GM18511 (cell line): Measurements from ENCODE around the gene GGN.
"Not testable (repeated sequence)": the region's sequence is repeated elsewhere in the genome, so short reads cannot be mapped to it uniquely, and the experiment has no call there.

Experiments
- ATAC-seq: cut with Tn5 transposase; IDR thresholded peaks from one replicate; pipeline ENCODE4 v1.9.1; 2021; ENCODE audit warnings: mild to moderate bottlenecking, moderate library complexity; ENCODE audit not compliant: unreplicated experiment

The GGN gene

DNA sequence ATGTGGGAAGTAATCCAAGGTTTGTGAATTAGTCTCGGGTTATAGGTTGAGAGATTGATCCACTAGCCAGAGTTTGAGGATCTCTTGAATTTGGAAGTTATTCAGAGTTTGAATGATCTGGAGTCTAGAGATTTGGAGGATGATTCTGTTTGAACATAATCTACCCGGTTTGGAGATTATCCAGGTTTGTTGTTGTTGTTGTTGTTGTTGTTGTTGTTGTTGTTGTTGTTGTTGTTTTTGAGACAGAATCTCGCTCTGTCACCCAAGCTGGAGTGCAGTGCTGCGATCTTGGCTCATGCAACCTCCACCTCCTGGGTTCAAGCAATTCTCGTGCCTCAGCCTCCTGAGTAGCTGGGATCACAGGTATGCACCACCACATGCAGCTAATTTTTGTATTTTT is 24.1 kb upstream of the GGN start:
- ATAC-seq: not testable (repeated sequence)

DNA sequence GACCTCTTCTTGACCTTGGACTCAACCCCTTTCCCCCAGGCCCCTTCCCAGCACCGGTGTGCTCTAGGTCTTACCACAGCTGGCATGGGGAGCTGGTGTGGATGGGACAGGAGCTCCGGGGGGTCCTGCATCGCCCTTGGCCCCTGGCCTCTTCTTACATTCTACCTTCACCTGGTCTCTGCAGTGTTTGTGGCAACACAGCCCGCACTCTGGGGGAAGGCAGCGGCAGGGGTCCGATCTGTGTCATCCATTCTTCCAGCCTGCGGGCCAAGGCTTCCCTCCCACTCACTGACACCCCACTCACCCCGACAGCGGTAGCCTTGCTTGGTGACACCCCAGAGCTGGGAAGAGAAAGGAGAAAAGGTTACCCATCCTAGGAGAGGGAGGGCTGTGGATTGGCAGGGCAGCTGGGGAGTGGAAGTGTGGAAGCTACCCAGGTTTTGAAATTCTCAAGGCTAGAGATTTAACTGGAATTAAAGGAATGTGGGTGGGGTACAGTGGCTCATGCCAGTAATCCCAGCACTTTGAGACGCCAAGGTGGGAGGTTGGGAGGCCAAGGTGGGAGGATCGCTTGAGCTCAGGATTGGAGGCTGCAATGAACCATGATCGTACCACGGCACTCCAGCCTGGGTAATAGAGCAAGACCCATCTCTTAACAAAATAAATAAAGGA is 23.3 kb upstream of the GGN start:
- no peak for ATAC-seq

DNA sequence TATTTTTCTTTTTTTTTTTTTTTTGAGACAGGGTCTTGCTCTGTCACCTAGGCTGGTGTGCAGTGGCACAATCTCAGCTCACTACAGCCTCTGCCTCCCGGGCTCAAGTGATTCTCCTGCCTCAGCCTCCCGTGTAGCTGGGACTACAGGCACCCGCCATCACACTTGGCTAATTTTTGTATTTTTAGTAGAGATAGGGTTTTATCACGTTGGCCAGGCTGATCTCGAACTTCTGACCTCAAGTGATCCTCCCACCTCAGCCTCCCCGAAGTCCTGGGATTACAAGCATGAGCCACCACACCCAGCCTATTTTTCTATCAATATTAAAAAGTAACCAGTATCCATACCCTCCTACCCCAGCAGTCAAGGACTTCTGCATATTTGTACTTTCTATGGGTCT is 22.6 kb upstream of the GGN start:
- ATAC-seq: not testable (repeated sequence)

DNA sequence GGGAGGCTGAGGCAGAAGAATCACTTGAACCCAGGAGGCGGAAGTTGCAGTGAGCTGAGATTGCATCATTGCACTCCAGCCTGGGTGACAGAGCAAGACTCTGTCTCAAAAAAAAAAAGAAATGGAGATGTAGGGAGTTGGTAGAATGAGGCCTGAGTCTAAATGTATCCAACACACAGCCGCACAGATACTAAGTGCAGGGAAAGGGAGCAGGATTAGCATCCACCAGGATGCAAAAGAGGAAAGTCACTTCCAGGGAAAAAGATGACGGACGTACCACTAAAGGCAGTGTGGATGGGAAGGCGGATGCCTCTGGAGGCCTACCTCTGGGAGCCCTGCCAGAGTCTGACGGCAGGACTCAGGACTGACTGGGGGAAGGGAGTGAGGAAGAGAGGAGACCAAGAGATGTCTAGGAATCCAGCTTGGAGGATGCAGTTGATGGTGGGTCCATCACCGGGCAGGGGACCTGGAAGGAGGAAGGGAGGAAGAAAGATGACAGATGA is 21.8 kb upstream of the GGN start:
- no peak for ATAC-seq

DNA sequence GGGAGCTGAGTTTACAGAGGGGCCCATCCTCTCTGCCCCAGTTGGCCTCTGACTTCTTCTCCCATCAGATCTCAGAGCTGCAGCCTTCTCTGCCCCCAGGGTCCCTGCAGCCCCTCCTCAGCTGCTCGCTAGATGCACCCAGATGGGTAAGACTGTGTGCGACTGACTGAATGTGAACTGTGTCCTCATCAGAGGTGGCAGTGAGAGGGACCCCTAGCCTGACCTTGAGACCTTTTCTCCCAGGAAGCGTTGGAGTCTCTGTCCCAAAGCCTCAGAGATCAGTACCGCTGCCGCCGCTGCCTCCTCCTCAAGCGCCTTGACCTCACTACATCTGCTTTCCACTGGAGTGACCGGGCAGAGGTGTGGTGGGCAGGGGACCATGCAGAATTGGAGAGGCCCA is 17.4 kb upstream of the GGN start:
- ATAC-seq: no peak

DNA sequence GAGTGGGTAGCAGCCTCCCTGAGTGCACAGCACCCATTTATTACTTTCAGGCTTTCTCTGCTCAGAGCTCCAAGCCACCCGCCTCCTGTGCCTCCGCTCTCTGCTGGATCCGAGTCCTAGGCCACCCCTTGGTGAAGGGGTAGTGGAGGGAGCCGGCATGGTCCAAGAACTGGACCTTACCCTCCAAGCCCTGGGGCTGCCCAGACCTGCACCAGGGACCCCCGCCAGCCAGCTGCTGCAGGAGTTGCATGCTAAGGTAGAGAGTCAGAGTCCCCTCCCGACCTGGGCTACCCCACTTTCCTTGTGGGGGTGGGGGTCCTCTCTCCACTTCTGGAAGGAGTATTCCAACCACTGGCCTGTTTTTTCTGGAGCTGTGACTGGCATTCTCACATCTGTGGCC is 17.0 kb upstream of the GGN start:
- no peak for ATAC-seq

DNA sequence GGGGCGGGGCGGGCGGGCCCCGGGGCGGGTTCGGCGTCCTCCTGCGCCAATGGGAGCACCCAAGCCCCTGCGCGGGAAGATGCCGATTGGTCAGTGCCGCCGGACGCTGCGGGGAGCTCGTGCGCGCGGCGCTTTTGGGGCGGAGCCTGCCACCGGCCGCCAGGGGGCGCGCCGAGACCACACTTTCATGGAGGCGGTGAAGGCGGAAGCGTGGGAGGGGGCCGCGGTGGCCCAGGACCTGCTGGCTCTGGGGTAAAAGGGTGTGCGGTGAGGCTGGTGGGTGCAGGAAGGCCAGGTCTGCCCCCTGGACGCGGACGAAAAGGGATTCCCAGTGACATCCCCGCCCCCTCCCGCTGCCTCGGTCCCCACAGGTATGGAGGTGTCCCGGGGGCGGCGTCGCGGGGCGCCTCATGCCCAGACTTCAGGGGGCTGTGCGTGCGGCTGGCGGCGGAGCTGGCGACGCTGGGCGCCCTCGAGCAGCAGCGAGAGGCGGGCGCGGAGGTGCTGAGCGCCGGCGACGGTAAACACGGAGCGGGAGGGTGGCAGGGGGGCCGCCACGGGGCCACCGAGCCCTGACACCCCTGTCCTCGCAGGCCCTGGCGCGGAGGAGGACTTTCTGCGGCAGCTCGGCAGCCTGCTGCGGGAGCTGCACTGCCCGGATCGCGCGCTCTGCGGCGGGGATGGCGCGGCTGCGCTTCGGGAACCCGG is 15.3 kb upstream of the GGN start, which contains the start of gene FAM98C:
TSS of gene FAM98C (plus strand) at position 127 of the 708 bp plus-strand sequence. CDS start at position 188, 61 bp downstream.
- peak; percentile 95 for ATAC-seq

DNA sequence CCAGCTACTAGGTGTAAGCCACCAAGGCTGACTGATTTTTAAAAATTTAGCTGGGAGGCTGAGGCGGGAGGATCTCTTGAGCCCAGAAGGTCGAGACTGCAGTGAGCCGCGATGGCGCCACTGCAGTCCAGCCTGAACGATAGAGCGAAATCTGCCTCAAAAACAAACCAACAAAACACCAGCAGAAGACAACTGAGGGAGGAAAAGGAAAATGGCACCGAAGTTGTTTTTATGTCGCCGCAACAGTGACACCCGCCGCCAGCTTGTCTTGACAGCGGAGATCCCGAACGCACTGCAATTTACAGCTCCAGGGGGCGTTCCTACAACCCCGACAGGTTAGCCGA is 14.8 kb upstream of the GGN start:
- ATAC-seq: peak; percentile 10

DNA sequence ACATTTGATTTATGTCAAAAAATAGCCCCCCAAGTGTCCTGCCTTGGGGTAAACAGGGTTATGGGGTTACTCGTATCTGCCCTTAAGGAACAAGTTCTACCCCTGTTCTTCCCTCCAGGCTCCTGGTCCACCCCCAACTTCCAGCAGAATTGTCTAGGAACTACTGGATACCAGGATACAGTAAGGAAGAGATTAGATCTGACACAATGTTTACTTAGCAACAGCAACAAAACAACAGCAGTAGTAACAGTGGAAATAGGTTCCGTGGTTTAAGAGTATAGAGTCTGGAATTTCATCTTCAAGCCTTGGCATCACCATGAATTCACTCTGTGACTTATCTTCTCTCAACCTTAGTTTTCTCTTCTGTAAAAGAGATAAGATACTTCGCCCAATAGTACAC is 13.3 kb upstream of the GGN start:
- no peak for ATAC-seq

DNA sequence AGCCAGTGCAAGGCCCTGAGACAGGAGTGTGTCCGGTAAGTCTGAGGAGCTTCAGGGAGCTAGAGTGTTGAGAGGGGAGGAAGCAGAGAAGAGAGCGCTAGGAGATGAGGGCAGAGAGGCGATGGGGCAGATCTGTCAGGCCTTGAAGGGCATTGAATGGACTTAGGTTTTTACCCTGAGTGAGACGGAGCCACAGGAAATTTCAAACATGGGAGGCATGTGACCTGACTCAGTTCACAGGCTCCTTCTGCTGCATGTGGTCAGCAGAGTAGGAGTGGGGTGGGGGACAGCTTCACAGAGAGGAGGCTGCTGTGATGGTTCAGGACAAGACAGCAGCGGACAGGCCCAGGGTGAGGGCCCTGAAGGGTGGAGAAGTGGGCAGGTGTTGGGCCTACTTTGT is 12.5 kb upstream of the GGN start:
- no peak for ATAC-seq

DNA sequence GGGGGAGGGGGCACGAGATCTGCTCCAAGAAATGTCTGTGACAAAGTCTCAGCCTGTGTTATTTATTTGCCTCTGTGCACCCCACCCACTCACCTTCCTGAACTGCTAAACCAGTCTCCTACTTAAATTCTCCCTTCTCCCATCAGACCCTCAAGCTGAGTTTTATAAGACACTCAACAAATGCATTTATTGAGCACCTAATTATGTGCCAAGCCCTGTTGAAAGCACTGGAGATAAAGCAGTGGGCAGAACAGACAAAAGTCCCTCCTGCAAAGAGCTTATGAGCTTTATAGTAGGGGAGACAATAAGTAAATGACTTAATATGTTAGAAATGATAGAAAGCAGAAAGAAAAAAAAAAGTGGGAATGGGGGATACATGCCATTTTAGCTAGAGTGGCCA is 11.7 kb upstream of the GGN start:
- ATAC-seq: no peak

DNA sequence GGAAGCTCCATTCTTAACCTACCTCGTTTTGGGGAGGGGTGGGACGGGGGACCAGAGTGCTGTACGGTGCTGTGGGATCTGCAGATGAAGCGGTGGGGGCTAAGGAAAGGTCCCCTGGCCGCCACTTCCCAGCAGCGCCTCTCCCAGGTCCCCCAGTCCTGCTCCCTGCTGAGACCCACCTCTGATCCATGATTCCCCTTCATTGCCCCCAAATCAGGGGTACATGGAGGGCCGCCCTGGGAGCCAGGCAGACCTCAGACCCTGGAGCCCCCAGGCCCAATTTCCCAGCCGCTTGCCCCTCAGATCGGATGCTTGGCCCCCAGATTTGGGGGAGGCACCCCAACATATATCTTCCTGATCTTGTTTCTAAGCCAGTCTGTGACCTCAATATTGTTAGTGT is 11.2 kb upstream of the GGN start:
- no peak for ATAC-seq

DNA sequence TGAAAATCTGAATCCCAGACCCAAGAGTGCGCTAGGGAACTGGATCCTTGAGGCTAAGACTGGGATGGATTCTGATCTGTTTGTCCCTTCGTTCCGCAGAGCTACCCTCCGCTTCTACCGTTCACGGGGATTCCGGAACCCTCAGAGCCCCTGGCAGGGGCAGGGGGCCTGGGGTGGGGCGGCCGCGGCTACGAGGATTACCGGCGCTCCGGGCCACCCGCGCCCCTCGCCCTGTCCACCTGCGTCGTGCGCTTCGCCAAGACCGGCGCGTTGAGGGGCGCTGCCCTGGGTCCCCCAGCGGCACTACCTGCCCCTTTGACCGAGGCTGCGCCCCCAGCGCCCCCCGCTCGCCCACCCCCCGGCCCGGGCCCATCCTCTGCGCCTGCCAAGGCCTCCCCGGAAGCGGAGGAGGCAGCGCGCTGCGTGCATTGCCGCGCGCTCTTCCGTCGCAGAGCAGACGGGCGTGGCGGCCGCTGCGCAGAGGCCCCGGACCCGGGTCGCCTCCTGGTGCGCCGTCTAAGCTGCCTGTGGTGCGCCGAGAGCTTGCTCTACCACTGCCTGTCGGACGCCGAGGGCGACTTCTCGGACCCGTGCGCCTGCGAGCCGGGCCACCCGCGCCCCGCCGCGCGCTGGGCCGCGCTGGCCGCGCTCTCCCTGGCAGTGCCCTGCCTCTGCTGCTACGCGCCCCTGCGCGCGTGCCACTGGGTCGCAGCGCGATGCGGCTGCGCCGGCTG is 7.7 kb upstream of the GGN start:
- no peak for ATAC-seq

DNA sequence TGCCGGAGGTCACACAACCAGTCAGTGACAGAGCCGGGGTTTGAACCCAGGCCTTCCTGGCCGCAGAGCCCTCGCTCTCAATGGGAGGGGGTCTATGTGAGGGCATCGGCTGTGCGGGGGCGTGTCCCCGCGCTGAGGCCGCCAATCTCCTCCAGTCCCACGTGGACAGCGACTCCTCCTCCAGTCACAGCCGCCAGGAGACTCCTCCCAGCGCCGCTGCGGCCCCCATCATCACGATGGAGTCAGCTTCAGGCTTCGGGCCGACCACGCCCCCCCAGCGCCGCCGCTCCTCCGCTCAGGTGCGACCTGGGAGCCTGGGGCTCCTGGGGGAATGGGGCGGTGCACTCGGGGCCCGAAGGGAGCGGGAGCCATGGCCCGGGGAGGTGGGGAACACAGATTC is 6.7 kb upstream of the GGN start:
- no peak for ATAC-seq

DNA sequence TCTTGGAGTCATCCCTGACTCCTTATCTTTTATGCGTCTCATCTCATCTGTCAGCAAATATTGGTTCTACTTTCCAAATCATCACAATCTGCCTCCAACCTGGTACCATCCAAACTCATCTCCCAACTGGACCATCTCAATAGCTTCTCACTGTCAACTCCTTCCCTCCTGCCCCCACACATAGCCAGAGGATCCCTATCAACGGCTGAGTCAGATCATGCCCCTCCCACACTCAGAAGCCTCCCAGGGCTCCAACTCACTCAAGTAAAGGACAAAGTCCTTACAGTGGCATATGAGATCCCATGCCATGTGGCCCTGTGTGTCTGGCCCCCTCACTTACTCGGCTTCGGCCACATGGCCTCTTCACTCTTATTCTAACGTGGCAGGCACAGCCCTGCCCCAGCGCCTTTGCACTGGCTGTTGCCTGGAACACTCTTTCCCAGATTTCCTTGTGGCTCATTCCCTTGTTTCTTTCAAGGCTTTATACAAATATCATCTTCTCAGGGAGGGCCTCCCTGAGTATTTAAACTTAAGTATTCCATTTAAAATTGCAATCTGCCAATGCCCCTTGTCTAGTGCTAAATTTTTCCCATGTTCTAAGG is 5.0 kb upstream of the GGN start:
- no peak for ATAC-seq

DNA sequence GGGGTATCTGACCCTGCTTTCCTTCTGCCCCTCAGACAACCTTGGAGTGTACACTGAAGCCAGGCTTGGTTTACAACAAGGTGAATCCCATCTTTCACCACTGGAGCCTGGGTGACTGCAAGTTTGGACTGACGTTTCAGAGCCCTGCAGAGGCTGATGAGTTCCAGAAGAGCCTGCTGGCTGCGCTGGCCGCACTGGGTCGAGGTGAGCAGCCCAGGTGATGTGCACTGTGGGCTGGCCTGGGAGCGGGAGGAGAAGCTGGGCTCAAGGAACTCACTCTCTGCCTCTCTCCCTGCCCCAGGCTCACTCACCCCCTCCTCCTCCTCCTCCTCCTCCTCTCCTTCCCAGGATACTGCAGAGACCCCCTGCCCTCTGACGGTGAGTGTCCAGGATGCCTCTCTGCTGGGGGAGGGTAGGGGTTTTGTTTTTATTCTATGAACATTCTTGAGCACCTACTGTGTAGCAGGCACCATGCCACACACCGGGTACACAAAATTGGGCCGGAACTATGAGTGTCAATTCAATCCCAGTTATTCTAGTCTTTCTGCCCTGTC is 4.2 kb upstream of the GGN start:
- no peak for ATAC-seq

DNA sequence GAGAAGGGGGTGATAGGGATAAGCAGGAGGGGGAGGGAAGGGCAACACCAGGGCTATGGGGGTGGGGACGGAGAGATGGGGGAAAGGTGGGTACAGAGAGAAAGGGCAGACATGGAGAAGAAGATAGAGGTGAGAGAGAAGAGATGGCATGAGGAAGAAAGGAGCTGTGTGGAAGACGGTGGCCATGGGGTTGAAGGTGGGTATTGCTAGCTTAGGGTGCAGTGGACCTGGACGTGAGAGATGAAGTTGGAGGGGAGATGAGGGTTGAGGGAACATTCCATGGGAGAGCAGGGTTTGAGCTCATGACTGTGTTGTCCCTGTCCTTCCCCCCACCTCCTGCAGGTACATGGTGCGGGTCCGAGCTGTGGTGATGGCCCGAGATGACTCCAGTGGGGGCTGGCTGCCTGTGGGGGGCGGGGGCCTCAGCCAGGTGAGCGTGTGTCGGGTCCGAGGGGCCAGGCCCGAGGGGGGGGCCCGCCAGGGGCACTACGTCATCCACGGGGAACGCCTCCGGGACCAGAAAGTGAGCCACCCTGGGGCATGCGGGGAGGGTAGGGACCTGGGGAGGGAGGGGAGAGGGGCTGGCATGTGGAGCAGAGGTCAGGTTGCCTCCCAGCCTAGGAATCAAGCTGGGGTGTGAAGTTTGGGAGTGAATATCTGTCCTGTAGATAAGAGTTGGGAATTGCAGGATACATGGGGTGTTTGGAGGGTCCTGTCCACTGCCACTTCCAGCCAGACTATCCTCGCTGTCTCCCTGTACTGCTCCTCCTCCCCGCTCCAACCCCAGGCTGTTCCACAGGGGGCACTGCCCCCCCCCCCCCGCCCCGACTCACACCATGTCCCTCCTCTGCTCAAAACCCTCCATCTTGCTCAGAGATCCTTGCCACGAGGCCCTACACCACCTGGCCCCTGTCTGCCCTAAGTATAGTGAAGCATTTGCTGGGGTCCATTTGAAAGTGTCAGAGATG is 2.4 kb upstream of the GGN start:
- no peak for ATAC-seq

DNA sequence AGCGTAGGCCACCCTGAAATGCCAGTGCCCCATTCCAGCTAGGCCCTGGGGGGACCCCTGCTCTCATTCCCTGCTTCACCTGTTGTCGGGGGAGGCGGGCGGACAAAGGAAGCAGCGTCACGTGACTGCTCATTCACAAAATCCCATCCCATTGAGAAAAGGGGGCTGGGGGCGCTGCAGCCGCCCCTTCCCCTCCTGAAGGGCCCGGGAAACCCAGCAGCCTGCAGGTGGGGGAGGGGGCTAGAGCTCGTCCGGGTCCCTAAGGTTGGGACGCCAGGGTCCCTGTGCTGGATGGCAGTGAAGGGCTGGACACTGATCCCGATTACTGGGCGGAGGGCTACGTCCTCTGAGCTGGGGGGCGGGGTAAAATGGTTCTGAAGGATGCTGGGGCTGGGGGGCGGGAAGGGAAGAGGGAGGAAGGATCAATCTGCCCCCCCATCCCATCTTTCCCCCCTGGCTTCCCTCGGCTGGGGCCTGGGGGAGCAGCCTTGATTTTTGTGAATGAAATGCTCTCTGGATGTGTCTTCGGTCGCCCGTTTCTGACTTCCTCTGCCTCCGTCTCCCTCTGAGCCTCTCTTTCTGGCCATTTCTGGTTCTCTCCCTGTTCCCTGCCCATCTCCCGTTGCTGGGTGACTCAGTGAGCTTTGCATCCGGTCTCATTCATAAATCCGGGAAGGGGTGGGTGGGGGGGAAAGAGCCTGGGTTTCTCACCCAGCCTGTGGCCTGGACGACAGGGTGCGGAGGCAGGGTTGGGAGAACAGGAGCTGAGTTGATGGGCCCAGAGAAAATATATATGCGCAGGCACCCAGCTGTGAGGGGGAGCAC is 1.5 kb upstream of the GGN start:
- no peak for ATAC-seq
